Measurements from ENCODE around the gene NR2C2AP. TPM values are rescaled to one million over a fixed set of nuclear protein-coding genes. Genes with fewer than 3 reads are reported as not detected.

The NR2C2AP gene
- total and polyA plus RNA-seq, 2 of the 13 experiments (the other 11 are each of a cell fraction or from before 2014, with no cell fraction given) = 12.2 to 26.8 TPM

GRCh38 chr19:19192078-19192882, 10.9 kb downstream of the NR2C2AP start, which contains the start of the genes BORCS8 and RFXANK (continued):
- TF ChIP-seq E2F5 (CRISPR knock-in tag; conservative IDR thresholded peaks at IDR 0.05) (no peak), POGZ (CRISPR knock-in tag; IDR thresholded peaks at IDR 0.05) (peak; percentile 87), MXI1 (IDR thresholded peaks at IDR 0.05; ENCODE audit: borderline replicate concordance, low read depth, low read length) (peak; percentile 63; the same call in 2 of the 3 replicates), ISL2 (CRISPR knock-in tag; IDR thresholded peaks at IDR 0.05) (peak; percentile 46; the same call in 1 of the 2 replicates), ZNF883 (CRISPR knock-in tag; IDR thresholded peaks at IDR 0.05; ENCODE audit: not compliant biosample characterization) (peak; percentile 61), ZNF432 (CRISPR knock-in tag; IDR thresholded peaks at IDR 0.05; ENCODE audit: borderline replicate concordance) (no peak), CAMTA2 (CRISPR knock-in tag; IDR thresholded peaks at IDR 0.05; ENCODE audit: borderline replicate concordance) (peak; percentile 50; the same call in 1 of the 2 replicates), HOXA9 (CRISPR knock-in tag; IDR thresholded peaks at IDR 0.05; ENCODE audit: borderline replicate concordance) (no peak), ZBTB44 (CRISPR knock-in tag; IDR thresholded peaks at IDR 0.05) (no peak; the same call in 1 of the 2 replicates), ZNF354B (CRISPR knock-in tag; IDR thresholded peaks at IDR 0.05) (no peak), SETDB1 (CRISPR knock-in tag; IDR thresholded peaks at IDR 0.05; ENCODE audit: borderline replicate concordance) (no peak), ZNF512 (CRISPR knock-in tag; IDR thresholded peaks at IDR 0.05) (no peak), REXO4 (CRISPR knock-in tag; IDR thresholded peaks at IDR 0.05; ENCODE audit: borderline replicate concordance) (no peak), ZNF367 (CRISPR knock-in tag; IDR thresholded peaks at IDR 0.05; ENCODE audit: borderline replicate concordance) (no peak; the same call in 1 of the 2 replicates), YEATS4 (CRISPR knock-in tag; IDR thresholded peaks at IDR 0.05; ENCODE audit: borderline replicate concordance) (peak; percentile 84; the same call in 1 of the 2 replicates)
- TF ChIP-seq, protein P1, sequence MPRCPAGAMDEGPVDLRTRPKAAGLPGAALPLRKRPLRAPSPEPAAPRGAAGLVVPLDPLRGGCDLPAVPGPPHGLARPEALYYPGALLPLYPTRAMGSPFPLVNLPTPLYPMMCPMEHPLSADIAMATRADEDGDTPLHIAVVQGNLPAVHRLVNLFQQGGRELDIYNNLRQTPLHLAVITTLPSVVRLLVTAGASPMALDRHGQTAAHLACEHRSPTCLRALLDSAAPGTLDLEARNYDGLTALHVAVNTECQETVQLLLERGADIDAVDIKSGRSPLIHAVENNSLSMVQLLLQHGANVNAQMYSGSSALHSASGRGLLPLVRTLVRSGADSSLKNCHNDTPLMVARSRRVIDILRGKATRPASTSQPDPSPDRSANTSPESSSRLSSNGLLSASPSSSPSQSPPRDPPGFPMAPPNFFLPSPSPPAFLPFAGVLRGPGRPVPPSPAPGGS (CRISPR knock-in tag; IDR thresholded peaks at IDR 0.05) = no peak
- TF ChIP-seq, protein P2, sequence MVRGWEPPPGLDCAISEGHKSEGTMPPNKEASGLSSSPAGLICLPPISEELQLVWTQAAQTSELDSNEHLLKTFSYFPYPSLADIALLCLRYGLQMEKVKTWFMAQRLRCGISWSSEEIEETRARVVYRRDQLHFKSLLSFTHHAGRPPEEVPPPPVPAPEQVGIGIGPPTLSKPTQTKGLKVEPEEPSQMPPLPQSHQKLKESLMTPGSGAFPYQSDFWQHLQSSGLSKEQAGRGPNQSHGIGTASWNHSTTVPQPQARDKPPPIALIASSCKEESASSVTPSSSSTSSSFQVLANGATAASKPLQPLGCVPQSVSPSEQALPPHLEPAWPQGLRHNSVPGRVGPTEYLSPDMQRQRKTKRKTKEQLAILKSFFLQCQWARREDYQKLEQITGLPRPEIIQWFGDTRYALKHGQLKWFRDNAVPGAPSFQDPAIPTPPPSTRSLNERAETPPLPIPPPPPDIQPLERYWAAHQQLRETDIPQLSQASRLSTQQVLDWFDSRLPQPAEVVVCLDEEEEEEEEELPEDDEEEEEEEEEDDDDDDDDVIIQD (CRISPR knock-in tag; IDR thresholded peaks at IDR 0.05; ENCODE audit: low read depth) = peak; percentile 31; the same call in 1 of the 2 replicates
- TF ChIP-seq, protein P3, sequence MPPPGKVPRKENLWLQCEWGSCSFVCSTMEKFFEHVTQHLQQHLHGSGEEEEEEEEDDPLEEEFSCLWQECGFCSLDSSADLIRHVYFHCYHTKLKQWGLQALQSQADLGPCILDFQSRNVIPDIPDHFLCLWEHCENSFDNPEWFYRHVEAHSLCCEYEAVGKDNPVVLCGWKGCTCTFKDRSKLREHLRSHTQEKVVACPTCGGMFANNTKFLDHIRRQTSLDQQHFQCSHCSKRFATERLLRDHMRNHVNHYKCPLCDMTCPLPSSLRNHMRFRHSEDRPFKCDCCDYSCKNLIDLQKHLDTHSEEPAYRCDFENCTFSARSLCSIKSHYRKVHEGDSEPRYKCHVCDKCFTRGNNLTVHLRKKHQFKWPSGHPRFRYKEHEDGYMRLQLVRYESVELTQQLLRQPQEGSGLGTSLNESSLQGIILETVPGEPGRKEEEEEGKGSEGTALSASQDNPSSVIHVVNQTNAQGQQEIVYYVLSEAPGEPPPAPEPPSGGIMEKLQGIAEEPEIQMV (CRISPR knock-in tag; IDR thresholded peaks at IDR 0.05; ENCODE audit: low read depth) = 0 out of 2 replicates have a peak, but pooled peaks have one; percentile 48

All from HepG2 (cell line).